GM21723 (cell line): ENCODE results near the gene ONECUT3.
"Not testable (repeated sequence)": the region's sequence is repeated elsewhere in the genome, so short reads cannot be mapped to it uniquely, and the experiment has no call there.

Experiments used
- ATAC-seq: cut with Tn5 transposase; IDR thresholded peaks from one replicate; pipeline ENCODE4 v1.9.1; 2021; ENCODE audit warnings: mild to moderate bottlenecking, moderate library complexity; ENCODE audit not compliant: unreplicated experiment

ONECUT3 gene

GRCh38 chr19:1790054-1790792 is 36.9 kb downstream of the ONECUT3 start:
- no peak for ATAC-seq

DNA sequence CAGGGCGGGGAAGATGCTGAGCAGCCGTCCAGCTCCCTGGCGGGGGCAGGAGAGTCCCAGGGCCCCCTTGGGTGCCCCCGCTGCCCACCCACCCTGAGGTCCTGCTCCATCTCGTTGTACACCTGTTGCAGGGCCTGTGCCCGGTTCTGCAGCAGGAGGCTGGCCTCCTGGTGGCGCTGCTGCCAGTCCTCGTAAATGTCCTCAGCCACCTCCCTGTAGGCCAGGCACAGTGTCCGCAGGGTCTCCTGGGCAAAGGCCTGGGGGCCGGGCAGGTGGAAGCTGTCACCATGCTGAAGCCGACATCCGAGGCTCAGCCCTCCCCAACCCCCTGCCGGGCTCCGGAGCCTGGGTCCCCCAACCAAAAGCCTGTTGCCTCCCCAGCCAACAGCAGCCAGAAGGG is 38.6 kb downstream of the ONECUT3 start:
- no peak for ATAC-seq

- ATAC-seq = no peak
These were observed 41.3 kb downstream of the ONECUT3 start for GRCh38 chr19:1794424-1795172.

DNA sequence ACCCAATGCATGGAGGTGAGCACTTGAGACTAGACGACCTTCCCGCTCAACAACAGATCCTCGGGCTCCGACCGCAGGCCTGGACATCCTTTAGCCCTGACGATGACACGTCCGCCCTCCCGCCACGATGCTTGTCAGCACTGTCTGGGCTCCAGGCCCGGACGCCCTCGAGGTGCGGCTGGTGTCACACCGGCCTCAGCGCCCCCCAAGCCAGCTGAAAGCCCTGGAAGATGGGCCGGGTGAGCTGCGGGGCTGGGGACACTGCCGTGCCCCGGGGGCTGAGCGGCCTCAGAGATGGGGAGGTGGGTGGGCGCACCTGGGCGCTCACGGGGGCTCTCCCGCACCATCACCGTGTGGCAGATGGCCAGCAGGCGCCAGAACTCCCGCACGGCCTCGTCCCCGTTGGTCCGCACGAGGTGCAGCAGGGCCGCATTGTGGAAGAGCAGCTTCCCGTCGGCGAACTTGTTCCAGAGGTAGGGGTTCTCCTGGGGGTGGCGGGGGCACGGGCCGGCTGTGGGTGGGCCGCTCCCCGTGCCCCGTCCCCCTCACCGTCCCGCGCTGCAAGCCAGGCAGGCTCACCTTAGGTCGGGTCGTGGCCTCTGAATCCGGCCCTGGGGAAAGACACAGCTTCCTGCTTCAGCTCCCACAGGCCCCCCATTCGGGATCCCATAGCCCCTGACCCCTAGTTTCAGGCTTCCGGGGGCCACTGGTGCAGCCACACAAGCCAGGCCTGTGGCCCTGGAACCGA is 43.3 kb downstream of the ONECUT3 start:
- no peak for ATAC-seq

- not testable (repeated sequence) for ATAC-seq
These were observed 44.0 kb downstream of the ONECUT3 start for GRCh38 chr19:1797313-1797712.

- no peak for ATAC-seq
These were observed 46.5 kb downstream of the ONECUT3 start for GRCh38 chr19:1799695-1800342.

DNA sequence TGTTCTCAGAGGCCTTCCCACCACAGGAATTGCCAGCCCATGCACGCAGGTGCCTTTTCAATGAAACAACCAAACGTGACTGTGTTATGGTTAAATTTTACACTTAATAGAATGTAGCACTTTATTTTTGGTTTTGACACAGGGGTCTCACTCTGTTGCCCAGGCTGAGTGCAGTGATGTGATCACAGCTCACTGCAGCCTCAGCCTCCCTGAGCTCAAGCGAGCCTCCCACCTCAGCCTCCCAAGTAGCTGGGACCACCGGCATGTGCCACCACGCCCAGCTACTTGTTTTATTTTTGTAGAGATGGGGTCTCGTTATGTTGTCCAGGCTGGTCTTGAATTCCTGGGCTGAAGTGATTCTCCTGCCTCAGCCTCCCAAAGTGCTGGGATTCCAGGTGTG is 51.6 kb downstream of the ONECUT3 start:
- ATAC-seq = no peak

DNA sequence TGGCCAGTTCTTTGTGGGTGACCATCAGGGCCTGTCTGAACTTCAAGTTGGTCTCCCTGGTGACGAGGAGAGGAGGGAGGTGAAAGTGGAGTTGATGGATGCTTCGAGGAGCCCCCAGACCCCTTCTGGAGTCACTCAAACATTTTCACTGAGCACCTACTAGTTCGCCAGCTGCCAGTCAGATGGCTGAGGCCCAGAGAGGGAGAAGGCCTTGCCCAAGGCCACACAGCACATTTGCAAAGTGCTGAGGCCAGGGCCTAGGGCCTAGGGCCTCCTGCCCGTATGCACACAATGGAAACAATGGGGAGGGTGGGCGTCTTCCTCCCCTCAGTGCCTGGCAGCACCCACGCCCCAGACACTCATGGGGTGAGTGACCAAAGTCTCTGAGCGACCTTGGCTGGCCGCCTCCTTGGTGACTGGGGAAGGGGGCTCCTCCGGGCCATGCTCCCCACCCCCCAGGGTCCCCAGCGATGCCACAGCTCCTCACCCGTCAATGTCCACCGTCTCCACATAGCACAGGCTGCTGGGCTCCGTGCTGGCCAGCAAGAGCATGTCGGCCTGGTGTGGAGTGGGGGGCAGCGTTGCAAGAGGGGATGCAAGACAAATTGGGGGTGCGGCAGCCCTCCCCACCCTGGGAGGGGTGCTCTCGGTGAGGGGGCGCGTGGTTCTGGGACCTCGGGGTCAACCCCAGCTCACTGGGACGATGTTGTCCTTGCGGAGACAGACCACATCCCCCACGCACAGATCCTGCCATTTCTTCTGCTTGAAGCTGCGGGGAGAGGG is 52.3 kb downstream of the ONECUT3 start:
- ATAC-seq = no peak

GRCh38 chr19:1806184-1807029 is 53.1 kb downstream of the ONECUT3 start:
- ATAC-seq = no peak

GRCh38 chr19:1807030-1807694 is 53.9 kb downstream of the ONECUT3 start:
- no peak for ATAC-seq

DNA sequence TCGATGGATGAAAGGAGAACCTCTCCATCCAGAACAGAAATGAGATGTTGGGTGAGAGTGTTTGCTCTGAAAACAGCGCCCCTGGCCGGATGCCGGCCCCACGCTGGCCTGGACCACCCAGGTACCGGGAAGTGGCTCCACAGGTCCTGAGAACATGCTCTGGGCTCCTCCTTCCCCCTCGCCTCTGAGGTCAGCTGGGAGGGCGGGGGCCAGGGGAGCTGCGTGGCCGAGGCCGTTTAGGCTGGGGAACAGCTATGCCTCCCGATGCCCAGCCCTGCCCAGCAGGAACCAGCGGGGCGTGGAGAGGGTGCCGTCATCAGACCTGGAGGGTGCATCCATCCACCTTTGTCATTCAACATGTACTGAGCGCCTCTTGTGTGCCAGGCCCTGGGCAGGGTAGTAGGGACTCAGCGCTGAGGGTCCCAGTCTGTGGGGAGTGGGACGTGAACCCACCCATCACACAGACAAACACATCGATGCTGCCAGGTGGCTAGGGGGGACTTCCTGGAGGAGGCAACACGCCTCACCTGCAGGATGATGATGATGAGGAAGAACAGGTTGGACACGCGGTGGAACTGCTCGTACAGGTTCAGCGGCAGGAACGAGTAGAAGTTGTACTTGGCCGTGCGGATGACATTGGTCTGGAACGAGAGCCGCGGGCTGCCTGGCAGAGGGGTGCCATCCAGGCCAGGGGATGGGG is 54.5 kb downstream of the ONECUT3 start:
- no peak for ATAC-seq

- ATAC-seq = no peak
These were observed 55.1 kb downstream of the ONECUT3 start for GRCh38 chr19:1808395-1808731.

GRCh38 chr19:1809678-1810077 is 56.4 kb downstream of the ONECUT3 start:
- ATAC-seq = no peak

GRCh38 chr19:1810439-1811160 is 57.3 kb downstream of the ONECUT3 start:
- ATAC-seq = no peak

GRCh38 chr19:1811472-1811894 is 58.2 kb downstream of the ONECUT3 start:
- no peak for ATAC-seq

DNA sequence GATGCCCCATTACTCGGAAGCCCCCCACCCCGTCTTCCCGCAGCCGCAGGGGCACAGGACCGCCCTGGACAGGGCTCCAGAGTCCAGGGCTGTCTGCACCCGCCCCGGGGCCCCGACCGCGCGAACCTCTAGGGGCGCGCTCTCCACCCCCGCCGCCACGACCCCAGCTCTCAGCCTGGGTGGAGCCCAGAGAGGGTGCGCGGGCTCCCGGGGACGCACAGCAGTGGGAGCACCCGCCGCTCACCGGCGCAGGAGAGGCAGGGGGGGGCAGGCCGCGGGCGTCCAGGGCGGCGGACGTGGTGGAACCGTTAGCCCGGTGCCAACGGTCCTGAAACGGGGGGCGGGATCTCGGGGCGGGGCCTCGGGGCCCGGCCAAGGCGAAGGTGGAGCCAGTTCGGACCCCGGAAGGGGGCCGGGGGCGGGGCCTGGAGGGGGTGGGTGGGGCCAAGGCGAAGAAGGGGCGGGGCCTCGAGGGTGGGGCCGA is 58.7 kb downstream of the ONECUT3 start, which contains the start of gene ATP8B3:
Gene ATP8B3, minus strand, starts transcription at position 335 of the 484 bp plus-strand sequence. CDS start 540 bp downstream, outside the sequence.
- no peak for ATAC-seq

DNA sequence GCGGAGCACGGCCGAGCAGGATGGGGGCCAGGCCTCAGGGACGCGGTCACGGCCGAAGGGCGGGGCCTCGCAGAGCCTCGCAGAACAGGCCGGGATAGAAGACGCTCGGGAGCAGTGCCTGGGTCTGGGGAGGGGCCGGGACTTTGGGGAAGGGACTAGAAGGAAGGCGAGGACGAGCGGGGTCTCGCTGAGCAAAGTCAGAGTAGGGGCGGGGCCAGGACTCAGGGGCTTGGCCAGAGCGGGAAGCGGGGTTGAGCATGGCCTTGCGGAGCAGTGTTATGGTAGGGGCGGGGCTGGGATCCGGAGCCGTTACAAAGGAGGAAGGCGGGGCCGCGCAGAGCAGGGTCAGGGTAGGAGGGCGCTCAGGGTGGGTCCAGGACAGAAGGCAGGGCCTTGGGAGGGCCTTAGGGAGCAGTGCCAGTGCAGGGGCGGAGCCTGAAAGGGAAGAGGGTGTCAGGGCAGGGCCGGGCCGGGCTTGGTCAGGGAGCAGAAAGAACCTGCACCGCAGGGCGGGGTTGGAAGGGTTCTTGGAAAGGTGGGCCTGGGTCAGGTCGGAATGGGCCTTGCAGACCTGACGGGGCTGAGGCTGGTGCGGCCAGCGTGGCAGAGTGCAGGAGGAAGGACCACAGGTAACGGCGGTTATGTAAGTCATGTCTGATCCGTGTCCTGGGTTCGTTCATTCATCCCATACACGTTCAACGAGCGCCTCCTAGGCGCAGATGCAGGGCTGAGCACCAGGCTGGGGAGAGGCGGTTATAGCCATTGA is 59.3 kb downstream of the ONECUT3 start:
- peak; percentile 76 for ATAC-seq
